GM21390 (cell line): Measurements from ENCODE around the gene ADCY4.
A peak's percentile ranks its signal among the peaks of the same experiment; 100 is the strongest.

Experiments used
- ATAC-seq: cut with Tn5 transposase; IDR thresholded peaks from one replicate; pipeline ENCODE4 v1.9.1; 2021; ENCODE audit not compliant: unreplicated experiment

The ADCY4 gene

DNA sequence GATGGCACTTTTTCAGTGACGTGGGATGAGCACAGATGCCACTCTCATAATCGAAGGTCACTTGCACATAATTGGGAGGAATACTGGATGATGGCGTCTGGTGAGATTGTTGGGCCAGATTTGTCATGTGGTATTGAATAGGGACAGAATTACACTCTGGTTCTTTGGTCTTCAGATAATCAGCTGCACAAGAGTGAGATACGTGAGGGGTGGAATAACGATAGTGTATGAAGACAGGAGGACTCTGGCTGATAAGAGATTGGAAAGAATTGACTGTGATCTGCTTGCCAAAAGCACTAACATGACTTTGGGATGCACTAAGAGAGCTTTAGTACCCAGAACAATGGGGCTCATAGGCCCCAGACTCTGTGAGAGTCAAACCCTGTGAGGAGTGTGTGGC lies 56.4 kb downstream of the ADCY4 start:
- ATAC-seq: no peak

DNA sequence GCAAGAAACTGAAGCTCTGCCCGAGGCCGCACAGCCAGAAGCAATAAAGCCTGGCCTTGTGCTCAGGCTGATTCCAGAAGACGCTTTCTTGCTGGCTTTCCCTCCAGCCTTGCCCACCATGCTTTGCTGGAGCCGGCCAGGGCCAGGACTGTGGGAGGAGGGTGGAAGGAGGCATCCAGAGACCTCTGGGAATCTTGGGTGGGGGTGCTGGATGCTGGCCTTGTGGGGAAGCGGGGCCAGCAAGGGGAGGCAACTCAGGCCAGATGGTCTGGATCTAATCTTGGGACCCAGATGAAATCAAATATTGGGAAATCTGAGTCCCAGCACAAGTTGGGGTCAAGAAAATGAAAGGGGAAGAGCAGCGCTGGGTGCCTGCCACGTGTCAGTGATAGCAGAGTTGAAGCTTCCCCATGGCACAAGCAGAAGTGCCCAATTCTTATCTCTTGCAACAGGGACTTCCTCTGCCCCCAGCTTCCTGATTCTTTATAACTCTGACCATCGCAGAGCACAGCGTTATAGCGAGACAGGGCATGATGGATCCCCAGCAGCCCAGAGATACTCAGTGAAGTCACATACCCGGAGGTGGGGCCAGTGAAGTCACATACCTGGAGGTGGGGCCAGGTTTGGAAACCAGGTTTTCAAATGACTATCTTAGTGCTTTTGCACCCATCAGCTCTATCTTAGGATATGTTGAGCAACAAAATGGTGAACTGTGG lies 57.1 kb downstream of the ADCY4 start:
- ATAC-seq: no peak

DNA sequence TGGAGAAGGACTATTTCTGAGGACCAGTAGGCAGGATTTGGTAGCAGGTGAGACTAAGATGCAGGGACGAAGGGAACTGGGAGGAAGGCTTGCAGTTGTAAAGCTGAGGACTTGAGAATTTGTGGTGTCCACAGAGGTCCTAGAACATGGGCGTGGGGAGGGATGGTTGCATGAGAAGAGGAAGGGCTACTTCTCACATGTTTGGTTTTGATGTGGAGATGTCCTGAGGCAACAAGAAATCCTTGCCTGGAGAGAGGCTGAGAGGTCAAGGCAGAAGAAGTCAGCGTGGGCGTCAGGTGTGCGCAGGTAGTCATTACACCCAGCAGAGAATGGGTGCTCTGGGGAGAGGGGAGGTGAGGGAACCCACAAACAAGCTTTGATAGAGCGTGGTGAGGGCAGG lies 57.8 kb downstream of the ADCY4 start:
- no peak for ATAC-seq

DNA sequence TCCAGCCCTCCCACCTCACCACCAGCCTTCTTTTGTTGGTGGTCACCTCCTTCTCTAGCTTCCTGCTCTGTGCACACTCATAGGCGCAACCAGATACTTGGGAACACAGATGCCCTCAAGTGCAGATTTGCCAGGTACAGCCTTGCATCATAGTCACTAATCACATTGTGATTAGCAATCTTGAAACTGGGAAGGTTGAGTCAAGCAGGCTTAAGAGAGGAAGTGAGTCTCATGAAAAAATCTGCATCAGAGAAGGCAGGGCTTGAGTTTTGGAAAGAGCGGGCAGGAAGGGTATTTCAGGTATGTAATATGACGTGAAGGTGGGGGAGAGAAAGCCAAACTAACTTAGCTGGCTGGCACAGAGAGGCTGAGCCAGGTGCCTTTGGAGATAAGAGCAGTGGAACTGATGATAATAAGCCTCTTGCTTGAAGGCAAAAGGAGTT lies 60.7 kb downstream of the ADCY4 start:
- ATAC-seq: peak; percentile 39

DNA sequence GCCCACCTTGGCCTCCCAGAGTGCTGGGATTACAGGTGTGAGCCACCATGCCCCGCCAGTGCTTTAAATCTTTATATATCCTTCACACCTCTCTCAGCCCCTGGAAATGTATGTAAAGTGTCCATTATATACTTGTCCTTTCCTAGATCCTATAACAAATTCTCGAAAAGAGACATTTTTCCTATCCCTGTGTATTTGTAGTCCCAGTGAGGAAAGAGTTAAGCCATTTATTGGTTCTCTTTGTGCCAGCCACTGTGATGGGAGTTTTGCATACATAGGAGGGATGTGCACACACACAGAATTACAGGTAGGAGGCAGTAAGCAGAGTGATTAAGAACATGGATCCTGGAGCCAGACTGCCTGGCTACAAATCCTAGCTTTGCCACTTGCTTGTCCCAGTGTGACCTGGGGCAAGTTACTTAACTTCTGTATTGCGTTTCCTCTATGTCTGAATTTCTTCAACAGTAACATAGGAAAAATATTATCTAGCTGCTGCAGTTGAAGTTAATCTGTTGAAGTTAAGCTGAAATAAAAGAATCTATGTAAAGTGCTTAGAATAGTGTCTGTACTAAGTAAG lies 61.4 kb downstream of the ADCY4 start:
- ATAC-seq: no peak

DNA sequence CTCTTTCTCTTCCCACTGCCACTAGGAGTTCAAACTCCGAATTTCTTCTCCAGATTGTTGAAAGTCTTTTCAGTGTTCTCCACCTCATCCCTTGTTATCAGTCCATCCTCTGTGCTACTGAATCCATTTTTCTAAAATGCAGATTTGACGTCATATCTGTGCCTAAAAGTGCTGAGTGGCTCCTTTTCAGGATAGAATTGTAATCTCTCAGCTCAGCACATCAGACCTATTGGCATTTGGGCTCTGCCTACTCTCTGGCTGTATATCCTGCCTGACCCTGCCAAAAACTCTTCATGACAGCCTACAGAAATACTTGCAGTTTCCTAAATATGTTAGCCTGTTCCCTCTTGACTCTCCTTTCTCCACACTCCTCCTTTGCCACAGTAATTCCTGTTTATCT lies 62.4 kb downstream of the ADCY4 start:
- no peak for ATAC-seq

DNA sequence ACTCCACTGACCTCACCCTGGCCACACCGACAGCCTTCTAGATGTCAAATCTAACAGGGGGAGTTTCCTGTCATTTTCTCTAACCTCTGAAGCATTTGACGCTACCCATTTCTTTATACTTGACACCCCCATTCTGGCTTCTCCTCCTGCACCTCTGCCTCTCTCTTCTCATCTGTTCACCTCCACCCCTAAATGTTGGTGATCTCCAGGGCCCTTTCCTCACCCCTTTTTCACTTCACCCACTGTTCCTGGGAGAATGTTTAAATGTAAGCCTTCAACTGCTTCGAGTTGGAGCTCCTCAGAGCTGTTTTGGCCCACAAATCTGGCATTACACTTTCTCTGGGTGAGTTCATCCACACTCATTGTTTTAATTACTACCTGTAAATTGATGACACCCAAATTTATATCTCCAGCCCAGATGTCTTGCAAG lies 63.0 kb downstream of the ADCY4 start:
- no peak for ATAC-seq

DNA sequence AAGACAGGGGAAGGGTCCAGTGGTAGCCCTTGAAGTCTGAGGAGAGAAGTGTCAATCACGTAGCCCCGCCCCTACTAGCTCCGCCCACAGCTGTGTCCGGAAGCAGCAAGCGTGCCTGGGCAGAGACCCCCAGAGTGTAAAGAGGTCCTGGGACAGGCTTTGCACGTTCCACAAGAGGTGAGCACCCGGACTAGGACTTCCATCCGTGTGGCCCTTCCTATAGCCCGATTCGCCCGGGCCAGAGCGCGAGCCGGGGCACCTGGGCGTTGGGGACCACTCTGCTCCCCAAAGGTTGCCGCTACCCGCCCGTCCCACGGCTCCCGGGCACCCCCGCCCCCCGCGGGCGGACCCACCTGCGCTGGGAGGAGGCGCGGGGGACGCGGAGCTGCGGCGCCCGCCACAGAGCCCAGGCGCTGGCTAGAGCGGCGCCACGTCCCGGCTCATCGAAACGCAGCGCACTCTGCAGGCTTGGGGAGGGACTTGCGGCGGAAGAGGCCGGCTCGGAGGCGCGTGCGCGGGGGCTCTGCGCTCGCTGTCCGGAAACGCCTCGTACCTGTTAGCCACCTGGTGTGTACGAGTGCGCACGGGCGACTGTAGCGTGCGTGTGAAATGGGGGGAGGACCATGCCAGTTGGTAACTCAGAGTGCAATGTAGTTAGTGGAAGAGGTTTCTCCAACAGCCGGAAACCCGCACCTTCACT lies 63.6 kb downstream of the ADCY4 start, which contains the start of gene RABGGTA:
RABGGTA (minus strand) TSS at position 464 of the 700 bp plus-strand sequence. CDS start 482 bp downstream, outside the sequence.
- ATAC-seq: peak; percentile 86

DNA sequence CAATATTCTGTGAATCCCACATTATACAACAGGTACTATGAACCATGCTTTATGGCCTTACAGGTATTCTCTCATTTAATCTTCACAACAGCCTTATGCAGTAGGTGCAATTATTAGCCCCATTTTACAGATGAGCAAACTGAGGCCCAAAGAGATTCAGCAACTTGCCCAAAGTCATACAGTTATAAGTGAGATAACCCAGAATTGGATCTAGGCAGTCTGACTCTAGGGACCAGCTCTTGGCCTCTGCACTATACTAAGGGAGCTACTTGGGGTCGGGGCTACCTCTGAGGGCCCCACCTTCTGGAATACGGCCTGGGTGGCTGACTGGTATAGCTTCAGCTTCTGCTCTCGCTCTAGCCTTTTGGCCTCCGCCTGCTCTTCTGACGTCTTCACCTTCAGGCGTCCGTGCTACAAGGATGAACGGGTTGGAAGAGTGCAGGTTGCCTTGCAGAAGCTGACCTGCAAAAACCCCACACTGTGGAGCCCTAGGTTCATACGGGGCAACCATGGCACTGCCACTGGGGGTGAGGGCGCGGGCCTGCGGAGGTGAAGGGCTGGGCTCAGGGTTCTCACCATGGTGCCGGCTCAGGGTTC lies 64.2 kb downstream of the ADCY4 start:
- ATAC-seq: no peak

DNA sequence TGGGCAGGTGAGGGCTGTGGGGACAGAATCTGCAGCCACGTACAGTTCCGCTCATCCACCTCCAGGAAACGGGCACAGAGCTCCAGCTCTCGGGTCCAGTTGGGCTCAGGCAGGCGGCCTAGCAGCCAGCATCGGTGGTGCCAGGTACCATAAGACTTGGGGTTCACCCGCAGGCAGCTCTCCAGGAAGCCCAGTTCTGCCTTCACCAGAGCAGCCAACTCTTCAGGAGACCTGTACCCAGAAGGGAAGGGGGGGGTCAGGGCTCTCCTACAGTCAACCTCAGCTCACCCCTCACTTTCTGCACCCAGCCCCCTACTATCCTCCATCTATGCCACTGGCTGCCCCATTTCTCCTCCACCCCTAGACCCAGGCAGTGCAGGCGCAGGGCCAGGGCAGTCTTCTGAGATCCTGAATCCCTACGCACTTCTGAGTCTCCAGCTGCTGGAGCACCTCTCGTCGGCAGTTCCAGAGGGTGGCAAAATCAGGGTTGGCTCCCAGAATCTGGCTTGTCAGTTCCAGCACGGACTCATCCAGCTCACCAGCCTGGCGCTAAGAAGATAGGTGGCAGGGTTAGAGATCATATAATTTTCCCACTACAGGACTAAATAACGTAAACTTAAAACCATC lies 64.8 kb downstream of the ADCY4 start:
- ATAC-seq: no peak

DNA sequence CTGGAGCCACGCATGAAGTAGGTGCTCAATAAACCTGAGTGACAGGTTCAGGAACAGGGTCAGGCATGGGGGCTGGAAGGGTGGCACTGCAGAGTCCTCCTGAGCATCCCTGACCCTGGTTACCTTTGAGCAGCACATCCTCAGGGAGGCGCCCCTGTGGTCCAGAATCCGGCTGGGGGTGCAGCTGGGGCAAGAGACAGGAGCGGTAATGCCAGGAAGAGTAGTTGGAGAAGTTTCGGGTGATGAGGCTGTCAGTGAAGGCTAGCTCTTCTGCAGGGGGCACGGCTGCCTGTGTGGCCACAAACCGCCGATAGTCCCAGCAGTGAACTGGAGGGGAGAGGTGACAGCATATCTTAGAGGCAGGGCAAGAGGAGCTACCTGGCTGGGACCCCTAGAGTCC lies 65.5 kb downstream of the ADCY4 start:
- no peak for ATAC-seq
